ENCODE data around the gene NRG3.

Gene NRG3

DNA sequence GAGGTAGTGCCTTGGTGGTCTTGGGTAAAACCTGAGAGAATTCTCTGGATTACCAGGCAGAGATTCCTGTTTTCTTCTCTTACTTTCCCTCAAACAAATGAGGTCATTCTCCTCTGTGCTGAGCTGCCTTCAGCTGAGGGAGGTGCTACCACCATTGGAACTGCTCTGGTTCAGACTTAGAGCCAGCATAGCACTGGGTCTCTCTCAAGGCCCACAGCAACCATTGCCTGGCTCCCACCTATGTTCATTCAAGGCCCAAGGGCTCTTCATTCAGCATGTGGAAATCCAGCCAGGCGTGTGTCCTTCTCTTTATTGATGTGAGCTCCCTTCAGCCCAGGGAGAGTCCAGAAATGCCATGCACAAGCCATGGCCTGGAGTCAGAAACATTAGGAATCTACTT, 261.1 kb downstream of the NRG3 start:
- DNase-seq: no peak

- no peak for DNase-seq
Measured at GRCh38 chr10:82144153-82144552, 269.2 kb downstream of the NRG3 start.

GRCh38 chr10:82148764-82149163, 273.8 kb downstream of the NRG3 start:
- no peak for DNase-seq

GRCh38 chr10:82149674-82150073, 274.7 kb downstream of the NRG3 start:
- no peak for DNase-seq

- peak; percentile 9 for DNase-seq
Measured at GRCh38 chr10:82150123-82150900, 275.3 kb downstream of the NRG3 start.

- DNase-seq: no peak
Measured at GRCh38 chr10:82160307-82160706, 285.3 kb downstream of the NRG3 start.

GRCh38 chr10:82161264-82161663, 286.3 kb downstream of the NRG3 start:
- no peak for DNase-seq

GRCh38 chr10:82162549-82163195, 287.7 kb downstream of the NRG3 start:
- no peak for DNase-seq

GRCh38 chr10:82171899-82172298, 296.9 kb downstream of the NRG3 start:
- no peak for DNase-seq

- DNase-seq: no peak
Measured at GRCh38 chr10:82176587-82176986, 301.6 kb downstream of the NRG3 start.

DNA sequence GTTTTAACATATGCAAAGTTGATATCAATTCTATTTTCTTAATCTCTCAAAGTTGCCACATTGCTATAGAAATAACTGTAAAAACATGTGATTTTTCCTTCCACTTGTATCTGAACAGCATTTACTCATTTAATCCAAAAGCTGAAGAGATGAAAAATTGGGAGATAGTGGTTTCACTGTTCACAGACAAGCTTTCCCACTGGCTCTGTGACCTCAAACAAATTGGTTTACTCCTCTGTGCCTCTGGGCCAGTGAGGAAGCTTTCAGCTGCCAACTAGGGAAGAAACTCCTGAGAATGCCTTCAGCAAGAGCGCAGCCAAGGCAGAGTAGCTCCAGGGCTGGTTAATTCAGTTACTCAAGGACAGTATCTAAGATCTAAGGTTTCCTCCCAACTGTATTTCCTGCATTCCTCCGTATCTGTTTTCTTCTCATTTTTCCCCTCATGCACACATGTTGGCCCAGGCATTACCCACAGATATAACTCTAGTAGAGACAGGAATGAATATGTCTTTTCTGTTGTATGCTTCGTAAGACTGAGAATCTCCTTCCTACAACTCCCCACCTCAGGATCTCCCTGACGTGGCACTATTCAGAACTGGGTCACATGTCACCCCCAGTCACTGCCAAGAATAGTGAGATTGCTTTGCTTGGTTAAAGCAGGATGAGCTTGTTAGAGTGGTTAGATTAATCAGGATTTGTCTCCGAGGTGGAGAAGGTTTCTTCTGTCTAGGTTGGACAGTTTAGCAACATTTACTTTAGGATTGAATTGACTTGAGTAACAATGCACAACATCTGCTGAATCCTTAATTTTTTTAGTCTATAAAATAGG, 315.7 kb downstream of the NRG3 start:
- DNase-seq: no peak

DNA sequence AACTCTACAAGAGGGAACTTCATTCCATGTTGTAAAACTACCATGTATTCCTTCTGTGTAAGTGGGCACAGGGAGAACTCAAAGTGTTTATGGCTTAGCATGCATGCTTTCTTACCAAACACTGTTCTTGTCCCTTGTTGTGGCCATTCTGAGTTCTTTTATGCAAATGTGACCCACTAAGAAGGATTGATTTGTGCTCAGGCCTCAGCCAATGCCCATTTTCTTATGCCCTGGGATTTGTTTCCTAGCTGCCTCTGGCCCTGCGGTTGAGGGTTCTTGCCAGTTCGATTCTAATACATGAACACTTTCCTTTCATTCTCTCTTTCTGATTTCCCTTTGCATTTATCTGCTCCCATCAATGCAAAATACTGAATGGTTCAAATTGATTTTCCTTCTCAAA, 316.7 kb downstream of the NRG3 start:
- DNase-seq: no peak

DNA sequence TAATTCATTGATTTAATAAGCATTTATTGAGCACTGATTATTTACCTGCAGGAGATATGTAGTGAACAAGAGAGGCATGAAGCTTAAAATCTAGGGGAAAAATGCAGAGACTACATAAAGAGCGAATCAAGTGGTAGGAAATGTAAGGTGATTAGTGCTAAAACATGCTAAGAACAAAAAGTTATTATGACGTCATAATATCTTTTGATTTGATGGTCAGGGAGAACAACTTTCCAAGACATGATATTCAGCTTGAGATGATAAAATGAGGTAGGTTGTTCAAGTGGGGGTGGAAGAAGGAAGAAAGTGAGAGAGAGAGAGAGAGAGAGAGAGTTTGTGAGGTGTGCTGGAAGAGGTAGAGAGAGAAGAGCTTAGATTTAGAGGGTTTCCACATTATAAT, 317.7 kb downstream of the NRG3 start:
- no peak for DNase-seq

DNA sequence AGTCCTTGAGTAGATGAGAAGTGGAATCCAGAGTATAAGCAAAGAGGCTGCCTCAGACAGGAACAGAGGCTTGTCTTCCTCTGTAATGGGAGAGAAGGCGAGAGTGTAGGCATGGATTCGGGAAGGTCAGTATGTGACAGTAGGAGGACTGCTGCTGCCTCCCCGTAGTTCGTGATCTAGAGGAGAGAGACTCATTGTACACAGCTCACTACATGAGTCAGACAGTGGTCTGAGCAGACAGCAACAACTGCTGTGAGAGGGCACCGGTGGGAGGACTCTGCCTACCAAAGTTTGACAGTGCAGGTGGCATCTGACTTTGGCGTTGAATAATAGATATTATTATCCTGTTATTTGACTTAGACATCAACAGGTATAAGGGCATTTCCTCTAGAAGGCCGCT, 319.4 kb downstream of the NRG3 start:
- no peak for DNase-seq

DNA sequence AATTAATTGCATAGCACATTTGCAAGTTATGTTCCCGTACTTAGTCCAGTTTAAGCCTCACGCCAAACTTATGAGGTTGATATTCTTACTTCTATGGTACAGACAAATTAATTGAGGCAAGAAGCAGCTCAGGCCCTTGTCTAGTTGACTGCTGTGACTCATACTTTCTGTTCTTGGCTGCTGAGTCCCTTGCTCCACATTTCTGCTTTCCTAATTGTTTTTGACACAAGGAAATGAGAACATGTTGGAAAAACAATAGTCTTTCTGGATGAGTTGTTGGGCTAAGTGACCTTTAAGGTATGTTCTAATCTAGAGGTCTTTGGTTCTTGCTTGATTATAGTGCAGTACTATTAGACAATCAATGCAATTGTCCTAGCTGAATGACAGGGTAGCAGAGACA, 331.8 kb downstream of the NRG3 start:
- no peak for DNase-seq

- no peak for DNase-seq
Measured at GRCh38 chr10:82208726-82209125, 333.7 kb downstream of the NRG3 start.

- no peak for DNase-seq
Measured at GRCh38 chr10:82210331-82210730, 335.3 kb downstream of the NRG3 start.

DNA sequence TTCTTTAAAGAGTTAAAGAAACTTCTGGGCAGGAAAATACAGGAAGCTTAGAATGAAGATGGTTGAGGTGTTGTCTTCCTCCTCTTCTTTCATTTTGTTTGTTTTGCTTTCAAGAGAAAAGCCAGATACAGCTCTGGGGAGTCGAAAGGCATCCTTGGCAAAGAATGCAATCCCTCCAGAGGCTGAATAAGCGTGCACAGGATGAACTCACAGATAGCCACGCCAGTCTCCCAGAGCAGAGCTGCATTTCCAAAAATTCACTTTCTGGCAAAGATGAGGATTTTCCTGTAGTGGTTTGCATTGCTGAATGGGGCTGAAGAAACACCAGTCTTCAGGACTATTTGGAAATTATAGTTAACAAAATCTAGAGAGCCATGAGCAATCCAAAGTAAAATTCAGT, 336.4 kb downstream of the NRG3 start:
- no peak for DNase-seq

GRCh38 chr10:82212753-82213152, 337.8 kb downstream of the NRG3 start:
- no peak for DNase-seq

DNA sequence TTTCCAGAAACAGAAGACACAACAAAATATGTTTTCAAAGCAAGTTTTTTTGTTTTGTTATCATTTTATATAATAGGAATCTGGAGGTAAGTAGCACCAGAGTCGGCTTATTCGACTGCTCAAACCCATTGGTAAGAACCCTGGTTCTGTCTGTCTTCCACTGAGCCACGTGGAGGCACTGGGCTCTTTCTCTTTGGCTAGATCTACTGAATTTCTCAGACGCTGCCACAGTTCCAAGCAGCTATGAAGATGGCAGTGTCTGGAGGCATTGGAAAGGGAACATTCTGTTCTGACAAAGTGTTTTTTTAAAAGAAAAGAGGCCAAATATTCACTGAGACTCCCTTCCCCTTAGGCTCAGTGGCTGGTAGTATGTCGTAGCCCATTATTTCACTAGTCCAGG, 338.8 kb downstream of the NRG3 start:
- no peak for DNase-seq

GRCh38 chr10:82221056-82221455, 346.1 kb downstream of the NRG3 start:
- no peak for DNase-seq

DNA sequence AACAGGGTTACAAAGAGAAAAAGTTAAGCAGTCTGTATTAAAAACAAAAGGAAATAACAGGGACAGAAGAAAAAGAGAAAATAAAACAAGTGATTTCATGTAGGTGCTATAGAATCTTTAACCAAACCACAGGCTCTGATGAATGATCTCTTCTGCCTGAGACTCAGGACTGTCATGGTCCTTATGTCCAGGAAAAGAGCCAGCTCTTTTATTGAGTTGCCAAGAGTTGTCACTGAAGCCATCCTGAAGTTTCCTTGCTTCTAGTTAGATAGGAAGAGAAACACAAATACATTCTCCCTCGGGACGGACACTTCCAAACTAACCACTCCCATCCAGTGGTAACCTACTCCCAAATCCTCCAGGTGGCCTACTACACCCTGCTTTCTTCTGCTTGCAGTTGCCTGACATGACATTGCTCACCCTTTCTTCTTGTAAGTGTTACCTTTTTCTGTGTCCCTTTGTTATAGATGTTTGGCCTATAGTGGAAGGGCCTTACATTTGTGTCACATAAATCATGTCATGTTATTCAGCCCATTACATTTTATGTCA, 346.7 kb downstream of the NRG3 start:
- DNase-seq: no peak

- no peak for DNase-seq
Measured at GRCh38 chr10:82228701-82229100, 353.7 kb downstream of the NRG3 start.

DNA sequence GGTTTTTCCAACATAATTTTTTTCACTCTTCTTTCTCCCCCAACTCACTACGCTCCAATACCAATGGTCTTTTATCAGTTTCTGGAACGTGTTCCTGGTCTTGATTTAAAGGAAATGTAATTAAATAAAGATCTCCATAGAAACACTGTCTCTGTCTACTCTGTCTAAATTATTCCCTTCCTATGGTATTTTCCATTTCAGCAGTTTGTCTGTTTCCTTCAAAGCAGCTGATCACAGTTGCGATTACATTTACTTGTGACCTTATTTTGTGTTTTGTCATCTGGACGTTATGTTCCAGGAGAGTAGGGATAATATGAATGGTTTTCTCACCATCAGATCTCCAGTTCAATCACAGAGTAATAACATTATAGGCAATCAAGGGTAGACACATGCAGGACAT, 359.2 kb downstream of the NRG3 start:
- DNase-seq: no peak

All from activated CD4-positive, alpha-beta T cell treated with anti-CD3 and anti-CD28 coated beads for 48 hours (primary cell).